Mesenchymal stem cell (in vitro differentiated cells and primary cell): Measurements from ENCODE around the gene RALGPS2.
A peak's percentile ranks its signal among the peaks of the same experiment; 100 is the strongest.

Source experiments
- DNase-seq: peaks from one replicate; pipeline ENCODE4 v3.0.0-alpha.2; 2013
- H2AFZ ChIP-seq: one replicate; pipeline ENCODE4 v1.6.1; 2013; ENCODE audit warnings: low read depth, mild to moderate bottlenecking, control low read depth, inconsistent platforms, low read length, moderate library complexity
- H2AK5ac ChIP-seq: 2 replicates; pipeline ENCODE4 v1.6.1; 2013; ENCODE audit warnings: low read length, moderate library complexity, mild to moderate bottlenecking, inconsistent platforms; ENCODE audit not compliant: severe bottlenecking
- H2BK120ac ChIP-seq: one replicate; pipeline ENCODE4 v1.6.1; 2013; ENCODE audit warnings: low read depth, mild to moderate bottlenecking, inconsistent platforms, low read length, moderate library complexity
- H2BK12ac ChIP-seq, 2 experiments: one replicate each; pipeline ENCODE4 v1.6.1; 2013; ENCODE audit warnings: inconsistent platforms in 2 of 2, low read length in 2 of 2, mild to moderate bottlenecking in 2 of 2, moderate library complexity in 2 of 2, control low read depth in 1 of 2
- H2BK15ac ChIP-seq: one replicate; pipeline ENCODE4 v1.6.1; 2013; ENCODE audit warnings: mild to moderate bottlenecking, low read depth, inconsistent platforms; ENCODE audit not compliant: poor library complexity, severe bottlenecking
- H2BK5ac ChIP-seq: 2 replicates; pipeline ENCODE4 v1.6.1; 2013; ENCODE audit warnings: low read depth, mild to moderate bottlenecking, low read length, control low read depth, inconsistent platforms; ENCODE audit not compliant: poor library complexity, severe bottlenecking
- H3K14ac ChIP-seq, 2 experiments: one replicate each; pipeline ENCODE4 v1.6.1; 2013; ENCODE audit warnings: inconsistent platforms in 2 of 2, low read length in 2 of 2, control low read depth in 1 of 2, mild to moderate bottlenecking in 1 of 2, moderate library complexity in 1 of 2
- H3K18ac ChIP-seq, 2 experiments: one replicate each; pipeline ENCODE4 v1.6.1; 2013; ENCODE audit warnings: inconsistent platforms in 2 of 2, low read length in 2 of 2, control low read depth in 1 of 2, low read depth in 1 of 2, mild to moderate bottlenecking in 1 of 2
- H3K23ac ChIP-seq, 2 experiments: one replicate each; pipeline ENCODE4 v1.6.1; 2013; ENCODE audit warnings: inconsistent platforms in 2 of 2, low read length in 2 of 2, mild to moderate bottlenecking in 2 of 2, moderate library complexity in 2 of 2, control low read depth in 1 of 2
- H3K27ac ChIP-seq: 2 replicates; pipeline ENCODE4 v1.5.1; 2013; ENCODE audit warnings: mild to moderate bottlenecking, moderate library complexity, low read length, control low read depth, inconsistent platforms; ENCODE audit not compliant: poor library complexity, severe bottlenecking
- H3K27me3 ChIP-seq, 2 experiments: 2 replicates each; pipeline versions ENCODE4 v1.6.1 to v1.7.0; 2013; ENCODE audit warnings: low read length in 2 of 2, mild to moderate bottlenecking in 2 of 2, moderate library complexity in 2 of 2, control low read depth in 1 of 2, inconsistent platforms in 1 of 2; ENCODE audit not compliant: control insufficient read depth in 1 of 2, insufficient read depth in 1 of 2
- H3K36me3 ChIP-seq, 2 experiments: 2 replicates each; pipeline versions ENCODE4 v1.6.1 to v1.7.0; 2013; ENCODE audit warnings: low read length in 2 of 2, control low read depth in 1 of 2, inconsistent platforms in 1 of 2, low read depth in 1 of 2, mild to moderate bottlenecking in 1 of 2; ENCODE audit not compliant: insufficient read depth in 2 of 2, control insufficient read depth in 1 of 2
- H3K4ac ChIP-seq, 2 experiments: one replicate each; pipeline ENCODE4 v1.6.1; 2013; ENCODE audit warnings: inconsistent platforms in 2 of 2, low read length in 2 of 2, mild to moderate bottlenecking in 2 of 2, moderate library complexity in 2 of 2, control low read depth in 1 of 2, low read depth in 1 of 2
- H3K4me1 ChIP-seq: 2 replicates; pipeline ENCODE4 v1.6.1; 2013; ENCODE audit warnings: low read depth, low read length, control low read depth; ENCODE audit not compliant: control insufficient read depth, insufficient read depth
- H3K4me2 ChIP-seq: 2 replicates; pipeline ENCODE4 v1.6.1; 2013; ENCODE audit warnings: low read length, mild to moderate bottlenecking, inconsistent platforms; ENCODE audit not compliant: poor library complexity, severe bottlenecking
- H3K4me3 ChIP-seq, 2 experiments: 2 replicates each; pipeline versions ENCODE4 v1.5.1 to v1.7.0; 2013; ENCODE audit warnings: low read length in 2 of 2, mild to moderate bottlenecking in 2 of 2, control low read depth in 1 of 2, low read depth in 1 of 2; ENCODE audit not compliant: insufficient read depth in 1 of 2
- H3K79me1 ChIP-seq: replicated peaks from 2 replicates; pipeline ENCODE4 v1.6.1; 2013; ENCODE audit warnings: mild to moderate bottlenecking, control low read depth, low read length, inconsistent platforms; ENCODE audit not compliant: poor library complexity, severe bottlenecking
- H3K9ac ChIP-seq: 2 replicates; pipeline ENCODE4 v1.7.0; 2013; ENCODE audit warnings: mild to moderate bottlenecking, low read length, moderate library complexity
- H3K9me3 ChIP-seq: 2 replicates; pipeline ENCODE4 v1.7.0; 2013; ENCODE audit warnings: mild to moderate bottlenecking, low read length; ENCODE audit not compliant: control insufficient read depth
- H4K8ac ChIP-seq: one replicate; pipeline ENCODE4 v1.6.1; 2013; ENCODE audit warnings: inconsistent platforms, mild to moderate bottlenecking, low read length, moderate library complexity
- H4K91ac ChIP-seq: one replicate; pipeline ENCODE4 v1.6.1; 2013; ENCODE audit warnings: mild to moderate bottlenecking, low read length, inconsistent platforms
- WGBS: methylation state at CpG from one replicate; pipeline ENCODE4 v1.1.7; 2013; ENCODE audit warnings: mixed read lengths; 5-methylcytosine and 5-hydroxymethylcytosine counted together

The RALGPS2 gene

GRCh38 chr1:178726087-178726517 is 1.1 kb downstream of the RALGPS2 start:
- H4K91ac ChIP-seq, result no peak overlapping the region
- 0% methylated on average over 15 of the region's 21 CpGs for WGBS
- peaks cover 8% of the 10 kb centered on the region for H3K4me1 ChIP-seq
- H2BK12ac ChIP-seq, result no peak overlapping the region
- no peaks in the 10 kb centered on the region for H3K9me3 ChIP-seq
- H3K4ac ChIP-seq, result peak overlapping the region in 1 of 2 experiments; percentile 28
- H3K18ac ChIP-seq, result peak overlapping the region in 1 of 2 experiments; percentile 82
- peak overlapping the region; percentile 79 for H3K4me2 ChIP-seq
- H3K4me3 ChIP-seq, result peak overlapping the region; percentile 87 to 95
- H2AFZ ChIP-seq, result peak overlapping the region; percentile 46
- H3K9ac ChIP-seq, result peak overlapping the region; percentile 92
- H2AK5ac ChIP-seq, result no peak overlapping the region
- H3K79me1 ChIP-seq, result peaks cover 1% of the 10 kb centered on the region
- H3K23ac ChIP-seq, result no peak overlapping the region
- H3K36me3 ChIP-seq, result peaks cover 0 to 10% of the 10 kb centered on the region in 2 experiments
- DNase-seq, result peak; percentile 83
- peak overlapping the region in 1 of 2 experiments; percentile 48 for H3K14ac ChIP-seq
- H4K8ac ChIP-seq, result no peak overlapping the region
- H2BK15ac ChIP-seq, result no peak overlapping the region
- H3K27me3 ChIP-seq, result no peaks in the 10 kb centered on the region
- H2BK120ac ChIP-seq, result peak overlapping the region; percentile 82
- H3K27ac ChIP-seq, result peak overlapping the region; percentile 93
- peak overlapping the region; percentile 39 for H2BK5ac ChIP-seq

GRCh38 chr1:178726545-178726944 is 1.5 kb downstream of the RALGPS2 start:
- Histone ChIP-seq H2BK15ac (no peak overlapping the region), H3K14ac (no peak overlapping the region), H2BK12ac (no peak overlapping the region), H3K4ac (no peak overlapping the region), H3K79me1 (peaks cover 3% of the 10 kb centered on the region), H3K27me3 (no peaks in the 10 kb centered on the region), H4K91ac (no peak overlapping the region), H2AK5ac (no peak overlapping the region), H4K8ac (no peak overlapping the region), H2BK120ac (no peak overlapping the region), H3K18ac (no peak overlapping the region), H2AFZ (no peak overlapping the region), H3K4me2 (peak overlapping the region; percentile 65), H3K9ac (peak overlapping the region; percentile 92), H2BK5ac (no peak overlapping the region), H3K23ac (no peak overlapping the region), H3K27ac (peak overlapping the region; percentile 67), H3K4me3 (peak overlapping the region in 1 of 2 experiments; percentile 87), H3K9me3 (peaks cover 1% of the 10 kb centered on the region), H3K4me1 (peaks cover 8% of the 10 kb centered on the region), H3K36me3 (peaks cover 2 to 12% of the 10 kb centered on the region in 2 experiments)
- 8% methylated on average over 2 of the region's 5 CpGs for WGBS
- DNase-seq, result no peak

- Histone ChIP-seq H3K79me1 (peaks cover 3% of the 10 kb centered on the region), H3K9ac (peak overlapping the region; percentile 92), H2AFZ (no peak overlapping the region), H4K8ac (no peak overlapping the region), H2AK5ac (no peak overlapping the region), H2BK120ac (no peak overlapping the region), H2BK15ac (no peak overlapping the region), H3K27me3 (no peaks in the 10 kb centered on the region), H3K4me3 (peak overlapping the region in 1 of 2 experiments; percentile 87), H2BK12ac (no peak overlapping the region), H3K27ac (peak overlapping the region; percentile 17), H3K14ac (no peak overlapping the region), H2BK5ac (no peak overlapping the region), H4K91ac (no peak overlapping the region), H3K4me1 (peaks cover 8% of the 10 kb centered on the region), H3K4me2 (peak overlapping the region; percentile 83), H3K9me3 (peaks cover 6% of the 10 kb centered on the region), H3K36me3 (peaks cover 2 to 19% of the 10 kb centered on the region in 2 experiments), H3K4ac (no peak overlapping the region), H3K18ac (no peak overlapping the region), H3K23ac (no peak overlapping the region)
- WGBS, result 78% methylated on average over 9 of the region's 11 CpGs
- peak; percentile 16 for DNase-seq
Measured at GRCh38 chr1:178727014-178727895, 2.2 kb downstream of the RALGPS2 start.

- H3K18ac ChIP-seq, result no peak overlapping the region
- no peak overlapping the region for H2AK5ac ChIP-seq
- 91% methylated on average over 5 of the region's 5 CpGs for WGBS
- H3K36me3 ChIP-seq, result peaks cover 13 to 66% of the 10 kb centered on the region in 2 experiments
- no peak overlapping the region for H3K27ac ChIP-seq
- no peak overlapping the region for H3K23ac ChIP-seq
- H4K91ac ChIP-seq, result no peak overlapping the region
- H3K14ac ChIP-seq, result no peak overlapping the region
- no peak overlapping the region for H3K9ac ChIP-seq
- H3K9me3 ChIP-seq, result peaks cover 14% of the 10 kb centered on the region
- no peak for DNase-seq
- no peak overlapping the region for H3K4me3 ChIP-seq
- H4K8ac ChIP-seq, result no peak overlapping the region
- no peak overlapping the region for H2BK5ac ChIP-seq
- H3K4ac ChIP-seq, result no peak overlapping the region
- peaks cover 17% of the 10 kb centered on the region for H3K79me1 ChIP-seq
- no peaks in the 10 kb centered on the region for H3K4me1 ChIP-seq
- no peak overlapping the region for H2BK12ac ChIP-seq
- no peaks in the 10 kb centered on the region for H3K27me3 ChIP-seq
- no peak overlapping the region for H2BK120ac ChIP-seq
- H2BK15ac ChIP-seq, result no peak overlapping the region
- no peak overlapping the region for H3K4me2 ChIP-seq
- no peak overlapping the region for H2AFZ ChIP-seq
Measured at GRCh38 chr1:178733972-178734371, 8.9 kb downstream of the RALGPS2 start.
